C4-2B (cell line): ENCODE measurements around the gene TPP1.

Experiments
- CTCF ChIP-seq: fragments of 450-650 bp; conservative IDR thresholded peaks from 2 replicates; pipeline ENCODE4 v1.5.1; 2017; ENCODE audit warnings: mild to moderate bottlenecking
- ZFX ChIP-seq: fragments of 450-650 bp; IDR thresholded peaks from 2 replicates; pipeline ENCODE4 v1.6.1; 2017

GRCh38 chr11:6638429-6638828, 19.2 kb upstream of the TPP1 start:
- TF ChIP-seq CTCF (no peak), ZFX (no peak)
